ENCODE measurements around the gene TUBD1.
"Not testable (repeated sequence)": the region's sequence is repeated elsewhere in the genome, so short reads cannot be mapped to it uniquely, and the experiment has no call there.

TUBD1 gene

GRCh38 chr17:59892924-59893675, at the start of gene TUBD1, which contains the start of gene RPS6KB1:
Gene TUBD1, minus strand, starts transcription at chr17:59892943. Its CDS starts 1,941 bp downstream, at chr17:59891002.
Gene RPS6KB1, plus strand, starts transcription at chr17:59893121. Its CDS starts 64 bp downstream, at chr17:59893185.
- peak; percentile 92 to 95 for DNase-seq (ENCODE audit: low read depth in 2 of 2)

- DNase-seq (ENCODE audit: low read depth in 2 of 2) = no peak
These were observed 48.4 kb upstream of the TUBD1 start for GRCh38 chr17:59941131-59941530.

GRCh38 chr17:59940697-59941096, 48.0 kb upstream of the TUBD1 start:
- not testable (repeated sequence) for DNase-seq (ENCODE audit: low read depth in 2 of 2)

GRCh38 chr17:59933317-59933716, 40.6 kb upstream of the TUBD1 start:
- DNase-seq (ENCODE audit: low read depth in 2 of 2) = not testable (repeated sequence)

GRCh38 chr17:59930768-59931167, 38.0 kb upstream of the TUBD1 start:
- not testable (repeated sequence) for DNase-seq (ENCODE audit: low read depth in 2 of 2)

- DNase-seq (ENCODE audit: low read depth in 2 of 2) = not testable (repeated sequence)
These were observed 37.4 kb upstream of the TUBD1 start for GRCh38 chr17:59930121-59930520.

GRCh38 chr17:59920637-59921036, 27.9 kb upstream of the TUBD1 start:
- not testable (repeated sequence) for DNase-seq (ENCODE audit: low read depth in 2 of 2)

- DNase-seq (ENCODE audit: low read depth in 2 of 2) = no peak
These were observed 23.7 kb upstream of the TUBD1 start for GRCh38 chr17:59916446-59916845.

- no peak for DNase-seq (ENCODE audit: low read depth in 2 of 2)
These were observed 21.6 kb upstream of the TUBD1 start for GRCh38 chr17:59914274-59914854.

- no peak for DNase-seq (ENCODE audit: low read depth in 2 of 2)
These were observed 14.7 kb upstream of the TUBD1 start for GRCh38 chr17:59907467-59907866.

GRCh38 chr17:59903455-59903854, 10.7 kb upstream of the TUBD1 start:
- DNase-seq (ENCODE audit: low read depth in 2 of 2) = no peak

- DNase-seq (ENCODE audit: low read depth in 2 of 2) = no peak
These were observed 8.9 kb upstream of the TUBD1 start for GRCh38 chr17:59901604-59902003.

GRCh38 chr17:59899099-59899498, 6.4 kb upstream of the TUBD1 start:
- DNase-seq (ENCODE audit: low read depth in 2 of 2) = no peak

GRCh38 chr17:59897090-59897489, 4.3 kb upstream of the TUBD1 start:
- DNase-seq (ENCODE audit: low read depth in 2 of 2) = no peak

GRCh38 chr17:59893676-59894100, 945 bp upstream of the TUBD1 start:
- DNase-seq (ENCODE audit: low read depth in 2 of 2) = no peak

GRCh38 chr17:59892251-59892923, 356 bp downstream of the TUBD1 start:
- no peak for DNase-seq (ENCODE audit: low read depth in 2 of 2)

- DNase-seq (ENCODE audit: low read depth in 2 of 2) = no peak
These were observed 2.0 kb downstream of the TUBD1 start for GRCh38 chr17:59890720-59891119.

GRCh38 chr17:59888145-59888750, 4.5 kb downstream of the TUBD1 start:
- DNase-seq (ENCODE audit: low read depth in 2 of 2) = no peak

GRCh38 chr17:59884861-59885260, 7.9 kb downstream of the TUBD1 start:
- DNase-seq (ENCODE audit: low read depth in 2 of 2) = no peak

GRCh38 chr17:59878624-59879023, 14.1 kb downstream of the TUBD1 start:
- DNase-seq (ENCODE audit: low read depth in 2 of 2) = no peak

- DNase-seq (ENCODE audit: low read depth in 2 of 2) = no peak
These were observed 14.8 kb downstream of the TUBD1 start for GRCh38 chr17:59877965-59878364.

GRCh38 chr17:59876107-59876506, 16.6 kb downstream of the TUBD1 start:
- no peak for DNase-seq (ENCODE audit: low read depth in 2 of 2)

All from stimulated activated CD8-positive, alpha-beta memory T cell treated with anti-CD3 and anti-CD28 coated beads, Interleukin-2, amount 100 ng/mL, for 48 hours (primary cell).